Posterior vena cava (tissue), 2 donors: ENCODE data around the gene HS3ST5. TPM values are rescaled to one million over a fixed set of nuclear protein-coding genes. Genes with fewer than 3 reads are reported as not detected.

ENCODE experiments used
- DNase-seq: peaks from one replicate; pipeline ENCODE4 v3.0.0-alpha.2; 2020; ENCODE audit warnings: low spot score
- intact Hi-C, 2 donors: fragments of 100-400 bp; cut with DNase I; formaldehyde crosslinking; loops; one replicate each; pipeline versions ENCODE4 v1.14.1 to v1.14.2; 2022 to 2023
- long read RNA-seq, 2 donors: library from polyadenylated mRNA; unstranded; transcript quantifications; one replicate each; pipeline ENCODE4 v2.0.0, GENCODE V29; 2020 to 2021
- total RNA-seq, 2 donors: library from RNA; stranded (reverse); fragmentation: NEBNext Ultra II Directional; extraction: Animal tissue kit (Norgen Biotek cat#: 25700); gene quantifications; one replicate each; pipeline ENCODE4 v1.2.1, GENCODE V29; 2021
- donor health status: DM: yes; HTN: yes; CAD: no.
- donor health status: DM: yes; HTN: yes; CAD: no.

HS3ST5 gene, protein sequence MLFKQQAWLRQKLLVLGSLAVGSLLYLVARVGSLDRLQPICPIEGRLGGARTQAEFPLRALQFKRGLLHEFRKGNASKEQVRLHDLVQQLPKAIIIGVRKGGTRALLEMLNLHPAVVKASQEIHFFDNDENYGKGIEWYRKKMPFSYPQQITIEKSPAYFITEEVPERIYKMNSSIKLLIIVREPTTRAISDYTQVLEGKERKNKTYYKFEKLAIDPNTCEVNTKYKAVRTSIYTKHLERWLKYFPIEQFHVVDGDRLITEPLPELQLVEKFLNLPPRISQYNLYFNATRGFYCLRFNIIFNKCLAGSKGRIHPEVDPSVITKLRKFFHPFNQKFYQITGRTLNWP
- total RNA-seq: not detected
- long read RNA-seq, donor 1, partial matches to known transcripts: 0 of 2 reads
- long read RNA-seq, donor 1, other reads (novel, unspliced or antisense): 2 of 2 reads
- long read RNA-seq, donor 2: 0 reads

DNA sequence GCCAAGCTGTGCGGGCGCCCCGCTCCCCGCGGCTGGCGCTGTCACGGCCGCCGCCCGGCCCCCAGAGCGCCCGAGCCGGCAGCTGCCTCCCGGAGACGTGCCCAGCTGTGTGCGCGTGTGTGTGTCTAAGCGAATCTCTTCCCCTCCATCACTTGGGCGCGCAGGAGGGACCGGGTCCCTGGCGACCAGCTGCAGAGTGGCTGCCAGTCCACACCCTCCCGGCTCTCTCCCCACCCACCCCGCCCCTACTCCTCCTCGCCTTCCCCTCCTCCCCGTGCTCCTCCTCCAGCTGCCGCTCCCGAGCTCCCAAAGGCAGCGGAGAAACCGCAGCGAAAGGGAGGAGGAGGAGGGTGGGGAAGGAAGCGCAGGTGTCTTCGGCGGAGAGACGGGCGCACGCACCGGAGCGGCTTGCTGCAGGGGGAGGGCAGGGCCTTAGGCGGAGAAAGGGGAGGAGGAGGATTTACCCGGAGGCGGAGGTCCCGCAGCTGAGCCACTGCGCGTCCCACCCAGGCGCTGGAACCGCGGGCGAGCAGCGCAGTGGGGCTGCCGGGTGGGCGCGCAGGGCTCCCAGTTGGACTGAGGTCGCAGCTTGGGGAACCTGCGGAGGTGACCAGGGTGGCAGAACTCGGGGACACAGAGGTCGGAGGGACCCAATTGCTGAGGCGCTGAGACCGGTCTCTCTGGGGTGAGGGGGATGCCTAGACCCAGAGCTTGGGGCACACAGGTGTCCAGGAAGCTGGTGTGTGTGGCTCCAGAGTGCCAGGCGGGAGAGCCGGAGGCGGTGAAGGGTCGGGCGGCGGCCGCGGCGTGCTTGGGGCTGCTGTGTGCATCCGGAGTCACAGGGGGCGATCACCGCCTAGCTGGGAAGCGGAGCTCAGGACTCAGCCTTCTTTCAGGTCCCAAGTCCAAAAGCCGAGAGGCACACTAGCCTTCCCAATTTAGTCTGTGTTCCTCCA lies at the start of gene HS3ST5:
Gene HS3ST5 (minus strand): TSS at position 198 of the 956 bp plus-strand sequence. CDS start 280,178 bp downstream, outside the sequence.
- DNase-seq: peak; percentile 81
- intact Hi-C loops: no loop called here

DNA sequence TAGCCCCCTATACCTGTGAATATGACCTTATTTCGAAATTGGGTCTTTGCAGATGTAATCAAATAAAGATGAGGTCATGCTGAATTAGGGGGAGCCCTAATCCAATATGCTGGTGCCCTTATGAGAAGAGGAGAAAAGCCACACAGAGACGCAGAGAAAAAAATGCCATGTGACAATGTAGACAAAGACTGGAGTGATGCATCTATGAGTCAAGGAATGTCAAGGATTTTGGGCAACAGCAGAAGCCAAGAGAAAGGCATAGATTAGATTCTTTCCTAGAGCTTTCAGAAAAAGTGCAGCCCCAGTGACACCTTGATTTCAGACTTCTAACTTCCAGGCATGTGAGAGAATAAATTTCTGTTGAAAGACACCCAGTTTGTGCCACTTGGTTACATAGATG lies 47.4 kb upstream of the HS3ST5 start:
- intact Hi-C loops: no loop called here
- DNase-seq: no peak

DNA sequence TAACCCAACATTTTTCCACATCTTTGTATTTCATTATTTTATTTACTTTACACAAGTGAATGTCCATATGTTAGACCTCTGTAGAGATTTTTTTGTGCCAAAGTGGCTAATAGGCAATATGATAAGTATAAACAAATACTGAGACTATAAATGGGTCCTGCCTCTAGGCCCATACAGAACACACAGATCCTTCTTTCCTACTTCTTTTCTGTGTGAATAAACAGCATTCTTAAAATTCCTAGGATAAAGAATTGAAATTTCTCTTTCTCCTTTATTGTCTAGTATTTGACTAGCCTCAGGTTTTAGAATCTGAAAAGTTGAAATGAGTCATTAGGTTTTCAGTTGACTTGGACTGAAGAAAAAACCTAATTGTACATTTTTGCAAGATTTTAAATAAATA lies 46.3 kb upstream of the HS3ST5 start:
- no peak for DNase-seq
- intact Hi-C loops: no loop called here

DNA sequence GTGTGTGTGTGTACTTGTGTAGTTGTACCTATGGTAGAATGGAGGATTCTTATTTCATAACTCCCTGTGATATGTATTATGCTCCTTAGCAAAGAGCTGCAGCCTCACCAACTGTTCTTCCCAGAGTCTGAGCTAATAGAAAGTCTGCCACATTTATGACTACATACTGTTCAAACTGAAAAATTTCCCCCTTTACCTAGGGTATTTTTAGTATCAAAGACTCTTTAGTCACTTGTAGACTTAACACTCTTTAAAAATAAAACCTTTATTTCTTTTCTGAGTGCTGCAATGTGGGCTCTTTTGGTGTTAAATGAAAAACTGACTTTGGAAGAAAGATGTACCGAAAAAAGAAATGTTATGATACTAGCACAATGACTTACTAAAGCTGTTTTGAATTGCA lies 39.6 kb upstream of the HS3ST5 start:
- DNase-seq: no peak
- intact Hi-C loops: no loop called here

DNA sequence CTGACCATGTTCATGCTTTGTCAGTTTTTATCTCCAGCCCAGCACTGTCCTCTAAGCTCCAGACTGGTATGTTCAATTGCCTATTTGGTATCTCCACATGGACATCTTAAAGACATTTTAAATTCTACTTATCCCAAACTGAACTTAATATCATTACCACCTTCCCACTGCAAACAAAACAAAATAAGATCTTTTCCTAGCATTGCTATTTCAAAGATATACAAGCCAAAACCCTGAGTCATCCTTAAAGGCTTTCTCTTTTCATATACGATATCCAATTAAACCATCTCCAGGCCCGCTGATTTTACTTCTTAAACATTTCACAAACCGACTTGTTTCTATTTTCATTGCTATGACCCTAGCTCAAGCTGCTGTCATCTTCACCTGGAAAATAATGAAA lies 35.1 kb upstream of the HS3ST5 start:
- DNase-seq: no peak
- intact Hi-C loops: no loop called here

DNA sequence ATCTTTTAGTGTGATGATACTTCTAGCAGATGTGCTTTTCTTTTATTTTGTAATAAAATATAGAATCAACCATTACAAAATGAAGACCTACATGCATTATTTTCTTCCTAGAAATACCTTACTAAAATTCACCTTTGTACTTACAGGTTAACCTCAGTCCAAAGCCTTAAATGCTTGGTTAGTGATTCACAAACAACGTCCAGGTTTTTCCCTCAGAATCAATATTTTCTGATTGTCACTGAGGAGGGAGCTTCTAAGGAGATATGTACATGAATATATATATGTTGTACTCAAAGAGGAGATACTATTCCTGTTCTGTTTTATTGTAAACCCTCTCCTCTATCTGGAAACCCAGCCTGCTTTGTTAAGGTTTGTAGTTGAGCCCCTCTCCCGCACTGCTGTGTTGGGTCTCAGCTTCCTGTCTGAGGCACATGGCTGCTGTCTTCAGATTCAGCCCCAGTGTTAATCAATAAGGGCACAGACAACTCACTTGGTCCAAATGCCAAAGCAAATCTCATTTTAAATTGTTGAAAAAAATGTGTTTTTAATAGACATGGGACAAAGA lies 33.9 kb upstream of the HS3ST5 start:
- intact Hi-C loops: no loop called here
- no peak for DNase-seq

DNA sequence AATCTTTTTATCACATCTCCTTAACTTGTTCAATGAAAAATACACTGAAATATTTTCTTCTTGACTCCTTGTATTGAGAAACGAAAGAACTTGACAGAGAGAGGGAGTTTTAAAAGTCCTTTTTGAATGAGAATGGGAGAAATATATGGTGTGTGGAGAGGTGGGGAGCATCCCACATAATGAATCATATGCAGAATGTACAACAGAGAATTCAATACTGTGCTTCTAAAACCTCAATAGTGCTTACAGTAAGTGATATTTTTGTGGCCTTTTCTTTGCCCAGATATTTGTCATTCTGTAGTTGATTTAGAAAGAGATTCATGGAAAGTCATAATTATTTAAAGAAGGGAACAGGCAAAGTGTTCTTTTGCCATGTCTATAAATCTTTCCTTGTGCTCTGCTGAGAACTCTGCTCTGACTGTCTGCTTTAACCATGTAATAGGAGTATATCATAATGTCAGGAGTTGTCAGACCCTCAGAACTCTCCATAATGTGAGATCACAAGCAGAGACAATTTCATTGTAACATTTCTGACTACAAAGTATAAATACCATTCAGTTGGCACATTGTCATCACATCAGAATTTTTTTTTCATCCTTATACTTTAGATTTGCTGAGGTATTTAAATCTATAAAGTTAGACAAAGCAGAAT lies 32.8 kb upstream of the HS3ST5 start:
- intact Hi-C loops: no loop called here
- DNase-seq: no peak

DNA sequence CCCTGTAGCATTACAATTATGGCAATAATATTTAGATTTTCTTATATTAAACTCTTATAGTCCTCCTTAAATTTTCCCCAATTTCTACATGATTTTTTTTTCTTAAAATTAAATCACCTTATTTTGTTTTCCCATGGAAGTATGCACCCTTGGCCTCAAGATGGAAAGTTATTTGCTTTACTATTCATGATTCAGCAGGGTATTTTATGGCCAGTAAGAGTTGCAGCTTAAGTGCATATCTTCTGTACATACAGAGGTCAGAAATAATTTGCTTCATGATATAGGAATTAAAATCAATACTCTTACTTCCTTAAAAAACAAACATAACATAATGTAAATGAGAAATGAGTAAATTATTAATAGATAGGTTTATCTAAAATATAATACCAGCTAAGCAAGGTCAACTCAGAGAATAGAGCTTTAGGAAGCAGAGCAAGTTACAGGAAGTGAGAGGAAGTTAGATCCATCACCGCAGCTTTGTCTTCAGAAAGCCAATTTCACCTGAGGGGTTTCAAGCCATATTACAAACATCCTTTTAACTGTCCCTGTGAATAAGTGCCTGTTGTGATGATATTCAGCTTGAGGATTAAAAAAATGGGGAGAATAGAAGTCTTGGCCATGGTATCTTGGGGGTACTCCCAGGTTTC lies 24.6 kb upstream of the HS3ST5 start:
- intact Hi-C loops: no loop called here
- no peak for DNase-seq

DNA sequence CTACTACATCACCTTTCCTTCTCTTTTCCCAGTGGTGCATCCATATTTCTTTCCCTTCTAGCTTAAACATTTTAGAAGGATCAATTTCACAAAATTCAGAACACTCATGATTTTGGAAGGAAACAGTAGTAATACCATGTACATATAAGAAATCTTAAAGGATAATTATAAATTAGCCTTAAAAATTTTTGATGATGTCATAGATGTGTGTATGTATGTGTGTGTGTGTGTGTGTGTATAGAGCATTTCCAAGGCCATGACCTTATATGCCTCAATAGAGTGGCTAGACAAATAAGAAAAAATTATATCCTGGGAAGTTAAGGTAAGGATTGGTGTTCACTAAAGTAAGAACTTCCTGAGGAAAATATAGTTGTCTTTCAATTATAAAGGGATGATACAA lies 24.1 kb upstream of the HS3ST5 start:
- no peak for DNase-seq
- intact Hi-C loops: no loop called here

DNA sequence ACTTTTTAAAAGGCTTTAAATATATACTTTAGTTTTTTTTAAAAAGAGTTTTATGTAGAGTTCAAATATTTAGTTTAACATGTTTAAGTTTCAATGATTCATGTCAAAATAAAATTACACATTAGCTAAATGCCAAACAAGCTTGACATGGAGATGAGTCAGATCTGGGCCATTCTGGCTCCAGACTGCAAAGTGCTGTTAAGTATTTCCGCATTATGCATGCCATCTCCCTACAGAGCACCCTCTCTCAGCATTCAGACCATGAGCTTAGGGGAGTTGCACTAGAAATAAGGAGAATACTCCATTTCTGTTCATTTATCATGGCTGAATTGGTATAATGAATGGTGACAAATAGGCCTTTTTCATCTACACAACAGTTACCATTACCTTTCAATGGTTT lies 21.5 kb upstream of the HS3ST5 start:
- intact Hi-C loops: no loop called here
- no peak for DNase-seq

DNA sequence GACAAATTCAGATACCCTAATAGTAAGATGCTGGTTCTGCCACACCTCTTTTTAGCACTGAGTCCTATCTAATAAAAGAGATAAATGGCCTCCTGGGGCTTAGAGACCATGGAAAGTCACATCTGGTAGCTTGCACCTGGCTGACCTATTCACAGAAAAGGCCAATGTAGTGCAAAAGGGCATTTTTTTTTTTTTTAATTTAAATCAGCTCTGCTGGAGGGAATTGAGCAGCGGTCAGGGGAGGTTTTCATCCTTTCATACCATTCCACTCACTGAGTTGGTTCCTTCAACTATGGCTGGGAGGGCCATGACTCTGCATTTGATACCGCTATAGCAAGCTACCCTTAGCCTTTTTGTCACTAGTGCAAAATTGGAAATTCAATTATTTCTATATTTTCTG lies 20.1 kb upstream of the HS3ST5 start:
- DNase-seq: no peak
- intact Hi-C loops: no loop called here

DNA sequence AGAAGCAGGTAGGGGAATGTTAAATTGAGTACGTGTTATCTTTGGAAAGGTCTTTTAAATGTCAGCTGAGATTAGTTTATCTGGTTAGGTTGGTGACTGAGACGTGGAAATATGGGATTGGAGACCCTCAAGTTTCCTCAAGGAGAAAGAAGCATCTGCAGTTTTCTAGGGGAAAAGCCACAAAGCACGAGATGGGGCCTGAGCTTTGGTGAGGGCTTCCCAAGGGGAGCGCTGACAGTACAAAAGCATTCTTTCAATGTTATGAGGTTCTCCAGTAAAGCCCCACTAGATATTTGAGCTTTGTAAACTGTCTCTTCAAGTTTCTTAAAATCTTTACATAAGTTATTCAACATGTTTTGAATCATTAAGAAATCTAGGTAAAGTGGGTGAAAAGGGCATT lies 19.6 kb upstream of the HS3ST5 start:
- no peak for DNase-seq
- intact Hi-C loops: no loop called here

DNA sequence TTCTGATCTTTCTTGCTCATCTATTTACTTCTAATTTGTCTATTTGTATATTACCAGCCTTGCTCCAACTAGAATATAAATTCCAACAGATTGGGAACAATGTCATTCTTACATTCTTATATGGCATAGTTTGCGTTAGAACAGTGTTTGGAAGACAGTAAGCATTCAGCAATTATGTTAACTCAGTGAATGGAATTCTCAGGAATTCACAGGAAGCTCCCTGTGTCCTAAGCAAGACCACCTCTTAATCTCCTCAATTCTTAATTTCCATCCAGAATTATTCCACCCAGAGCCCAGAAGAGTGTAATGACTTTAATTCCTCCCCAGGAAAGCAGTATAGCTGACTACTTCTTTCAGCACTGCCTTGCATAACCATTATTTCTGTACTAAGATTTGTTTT lies 18.2 kb upstream of the HS3ST5 start:
- DNase-seq: no peak
- intact Hi-C loops: no loop called here

DNA sequence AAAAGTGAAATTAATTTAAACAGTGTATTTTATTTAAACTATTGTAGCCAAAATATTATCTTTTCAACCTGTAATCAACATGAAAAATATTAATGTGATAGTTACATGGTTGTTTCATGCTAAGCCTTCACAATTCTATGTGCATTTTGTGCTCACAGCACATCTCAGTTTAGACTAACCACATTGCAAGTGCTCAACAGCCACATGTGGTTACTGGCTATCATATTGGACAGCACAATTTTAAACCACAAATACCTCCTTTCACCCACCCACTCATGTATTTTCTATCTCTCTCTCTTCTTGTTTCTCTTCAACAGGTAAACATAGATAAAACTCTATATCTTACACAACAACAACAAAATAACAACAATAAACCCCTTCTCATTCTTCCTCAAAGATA lies 12.5 kb upstream of the HS3ST5 start:
- intact Hi-C loops: no loop called here
- no peak for DNase-seq

DNA sequence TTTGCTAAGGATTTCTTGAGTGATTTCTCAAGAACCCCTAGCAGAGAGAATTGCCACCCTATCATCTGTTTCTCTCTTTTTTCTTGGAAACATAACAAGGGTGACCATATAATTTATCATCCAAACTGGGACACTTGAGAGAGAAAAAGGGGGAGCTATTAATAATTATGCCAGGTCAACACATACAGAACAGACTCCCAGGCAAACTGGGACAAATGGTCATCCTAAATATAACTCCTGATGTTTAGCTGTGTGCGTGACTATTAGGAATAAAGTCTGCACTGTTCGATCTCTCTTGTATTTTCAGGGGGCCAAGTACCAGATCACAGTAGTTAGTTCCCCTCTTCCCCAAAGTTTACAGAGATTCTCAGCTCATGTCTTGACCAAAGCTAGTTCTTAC lies 11.7 kb upstream of the HS3ST5 start:
- no peak for DNase-seq
- intact Hi-C loops: no loop called here

DNA sequence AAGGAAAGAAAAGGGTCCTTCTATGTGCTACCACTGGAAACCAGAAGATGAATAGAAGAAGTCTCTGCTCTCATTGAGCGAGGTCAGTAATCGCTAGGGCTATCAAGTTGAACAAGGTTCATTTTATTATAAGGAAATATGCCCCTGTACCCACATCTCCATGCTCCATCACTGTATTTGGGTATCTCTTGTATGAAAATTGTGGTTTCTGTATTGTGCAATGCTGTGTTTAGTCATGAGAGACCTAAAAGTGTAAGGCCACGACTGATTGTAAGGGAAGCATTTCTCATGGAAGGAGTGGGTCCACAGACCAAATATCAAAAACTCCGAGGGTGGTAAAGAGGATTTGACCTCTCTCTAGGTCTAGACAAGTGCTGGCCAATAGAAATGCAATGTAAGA lies 3.6 kb upstream of the HS3ST5 start:
- DNase-seq: no peak
- intact Hi-C loops: no loop called here

DNA sequence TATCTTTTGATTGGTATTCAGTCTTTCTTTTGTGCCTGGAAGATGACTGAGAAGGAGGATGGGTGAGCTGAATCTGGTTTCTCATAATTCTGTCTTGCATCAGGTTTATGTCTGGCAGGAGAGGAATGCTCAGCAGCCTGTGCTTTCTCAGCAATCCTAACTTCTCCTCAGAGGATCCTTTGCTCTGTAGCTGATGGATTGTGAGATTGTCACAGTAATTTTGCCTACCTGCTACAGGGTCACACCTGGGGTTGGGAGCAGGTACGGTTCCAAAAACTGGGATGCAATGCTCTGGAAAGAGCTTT lies 2.1 kb upstream of the HS3ST5 start:
- intact Hi-C loops: no loop called here
- no peak for DNase-seq

DNA sequence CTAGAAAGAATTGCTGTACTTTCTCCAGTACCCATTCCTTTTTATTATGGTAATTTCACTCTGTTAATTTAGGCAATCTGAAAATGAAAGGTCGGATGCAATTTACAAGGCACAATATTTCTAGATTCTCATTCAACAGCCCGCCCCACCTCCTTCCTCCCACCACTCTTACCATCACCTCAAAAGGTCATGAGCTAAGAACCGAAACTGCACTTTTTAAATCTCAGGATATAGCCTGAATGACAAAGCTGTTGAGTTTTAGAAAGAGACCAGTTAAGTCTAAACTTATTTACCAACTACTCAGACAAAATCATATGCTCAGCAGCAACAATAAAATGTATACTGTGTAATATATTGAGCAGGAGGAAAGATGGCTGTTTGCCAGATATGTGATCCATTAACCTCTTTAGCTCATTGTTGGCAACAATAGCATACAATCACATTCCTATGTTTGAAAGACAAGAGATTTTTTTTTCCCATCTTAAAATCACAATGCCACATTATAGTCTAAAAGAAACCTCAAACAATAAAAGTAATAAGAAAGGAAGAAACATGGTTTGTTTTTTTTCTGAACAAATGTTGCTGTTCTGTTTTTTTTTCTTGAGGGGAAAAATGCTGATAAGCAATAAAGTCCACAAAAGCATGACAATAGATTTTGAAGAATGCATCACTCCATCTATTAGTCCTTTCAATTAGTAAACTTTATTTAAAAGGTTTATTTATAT lies 1.6 kb upstream of the HS3ST5 start:
- no peak for DNase-seq
- intact Hi-C loops: no loop called here

DNA sequence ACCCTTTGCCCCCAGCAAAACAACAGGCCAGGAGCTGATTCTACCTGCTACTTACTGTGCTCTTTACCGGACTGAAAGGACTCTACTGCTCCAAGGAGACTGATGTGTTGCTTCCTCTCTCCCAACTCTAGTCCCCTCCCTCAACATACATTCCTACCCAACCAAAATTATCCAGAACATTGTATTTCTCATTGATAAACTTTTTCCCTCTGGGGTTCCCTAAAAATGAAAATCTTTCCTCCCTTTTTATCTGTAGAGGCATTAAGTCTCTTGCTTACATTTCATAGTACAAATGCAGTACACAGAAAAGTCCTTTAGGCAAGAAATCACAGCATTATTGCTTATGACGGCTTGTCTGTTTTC lies 940 bp upstream of the HS3ST5 start:
- intact Hi-C loops: no loop called here
- DNase-seq: no peak
